ENCODE measurements around the gene PMM1. TPM values are rescaled to one million over a fixed set of nuclear protein-coding genes. Genes with fewer than 3 reads are reported as not detected.

PMM1 gene
- total and polyA plus RNA-seq, 2 of the 13 experiments (the other 11 are each of a cell fraction or from before 2014, with no cell fraction given) = 17.8 to 95.6 TPM

DNA sequence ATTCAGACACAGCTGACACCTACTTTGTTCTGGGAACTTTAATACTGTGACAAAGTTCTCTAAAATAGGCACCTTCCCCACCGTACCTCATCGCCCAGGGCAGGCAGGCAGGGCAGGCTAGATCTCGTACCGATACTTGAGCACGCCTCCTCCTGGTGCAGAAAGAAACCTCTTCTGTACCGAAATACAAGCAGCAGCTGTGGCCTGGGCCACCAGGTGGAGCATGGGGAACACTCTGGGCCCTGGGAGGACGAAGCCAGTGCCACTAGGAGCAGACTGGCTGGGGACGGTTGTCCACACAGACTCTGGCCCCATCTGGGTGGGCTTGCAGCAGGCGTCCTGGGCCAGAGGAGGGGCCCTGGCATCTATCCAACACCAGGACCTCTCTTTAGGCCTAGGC is 12.8 kb downstream of the PMM1 start (continued):
- TF ChIP-seq, protein P1, sequence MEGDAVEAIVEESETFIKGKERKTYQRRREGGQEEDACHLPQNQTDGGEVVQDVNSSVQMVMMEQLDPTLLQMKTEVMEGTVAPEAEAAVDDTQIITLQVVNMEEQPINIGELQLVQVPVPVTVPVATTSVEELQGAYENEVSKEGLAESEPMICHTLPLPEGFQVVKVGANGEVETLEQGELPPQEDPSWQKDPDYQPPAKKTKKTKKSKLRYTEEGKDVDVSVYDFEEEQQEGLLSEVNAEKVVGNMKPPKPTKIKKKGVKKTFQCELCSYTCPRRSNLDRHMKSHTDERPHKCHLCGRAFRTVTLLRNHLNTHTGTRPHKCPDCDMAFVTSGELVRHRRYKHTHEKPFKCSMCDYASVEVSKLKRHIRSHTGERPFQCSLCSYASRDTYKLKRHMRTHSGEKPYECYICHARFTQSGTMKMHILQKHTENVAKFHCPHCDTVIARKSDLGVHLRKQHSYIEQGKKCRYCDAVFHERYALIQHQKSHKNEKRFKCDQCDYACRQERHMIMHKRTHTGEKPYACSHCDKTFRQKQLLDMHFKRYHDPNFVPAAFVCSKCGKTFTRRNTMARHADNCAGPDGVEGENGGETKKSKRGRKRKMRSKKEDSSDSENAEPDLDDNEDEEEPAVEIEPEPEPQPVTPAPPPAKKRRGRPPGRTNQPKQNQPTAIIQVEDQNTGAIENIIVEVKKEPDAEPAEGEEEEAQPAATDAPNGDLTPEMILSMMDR (CRISPR knock-in tag; IDR thresholded peaks at IDR 0.05) = peak; percentile 95
- TF ChIP-seq HDAC1 (CRISPR knock-in tag; IDR thresholded peaks at IDR 0.05) = no peak
- TF ChIP-seq, protein P2, sequence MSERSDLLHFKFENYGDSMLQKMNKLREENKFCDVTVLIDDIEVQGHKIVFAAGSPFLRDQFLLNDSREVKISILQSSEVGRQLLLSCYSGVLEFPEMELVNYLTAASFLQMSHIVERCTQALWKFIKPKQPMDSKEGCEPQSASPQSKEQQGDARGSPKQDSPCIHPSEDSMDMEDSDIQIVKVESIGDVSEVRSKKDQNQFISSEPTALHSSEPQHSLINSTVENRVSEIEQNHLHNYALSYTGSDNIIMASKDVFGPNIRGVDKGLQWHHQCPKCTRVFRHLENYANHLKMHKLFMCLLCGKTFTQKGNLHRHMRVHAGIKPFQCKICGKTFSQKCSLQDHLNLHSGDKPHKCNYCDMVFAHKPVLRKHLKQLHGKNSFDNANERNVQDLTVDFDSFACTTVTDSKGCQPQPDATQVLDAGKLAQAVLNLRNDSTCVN (CRISPR knock-in tag; IDR thresholded peaks at IDR 0.05; ENCODE audit: borderline replicate concordance) = 0 out of 2 replicates have a peak, but pooled peaks have one; percentile 46
- TF ChIP-seq HOXD1 (CRISPR knock-in tag; IDR thresholded peaks at IDR 0.05) = no peak
- no peak for TF ChIP-seq KLF12 (CRISPR knock-in tag; IDR thresholded peaks at IDR 0.05; ENCODE audit: borderline replicate concordance)
- TF ChIP-seq, protein P3, sequence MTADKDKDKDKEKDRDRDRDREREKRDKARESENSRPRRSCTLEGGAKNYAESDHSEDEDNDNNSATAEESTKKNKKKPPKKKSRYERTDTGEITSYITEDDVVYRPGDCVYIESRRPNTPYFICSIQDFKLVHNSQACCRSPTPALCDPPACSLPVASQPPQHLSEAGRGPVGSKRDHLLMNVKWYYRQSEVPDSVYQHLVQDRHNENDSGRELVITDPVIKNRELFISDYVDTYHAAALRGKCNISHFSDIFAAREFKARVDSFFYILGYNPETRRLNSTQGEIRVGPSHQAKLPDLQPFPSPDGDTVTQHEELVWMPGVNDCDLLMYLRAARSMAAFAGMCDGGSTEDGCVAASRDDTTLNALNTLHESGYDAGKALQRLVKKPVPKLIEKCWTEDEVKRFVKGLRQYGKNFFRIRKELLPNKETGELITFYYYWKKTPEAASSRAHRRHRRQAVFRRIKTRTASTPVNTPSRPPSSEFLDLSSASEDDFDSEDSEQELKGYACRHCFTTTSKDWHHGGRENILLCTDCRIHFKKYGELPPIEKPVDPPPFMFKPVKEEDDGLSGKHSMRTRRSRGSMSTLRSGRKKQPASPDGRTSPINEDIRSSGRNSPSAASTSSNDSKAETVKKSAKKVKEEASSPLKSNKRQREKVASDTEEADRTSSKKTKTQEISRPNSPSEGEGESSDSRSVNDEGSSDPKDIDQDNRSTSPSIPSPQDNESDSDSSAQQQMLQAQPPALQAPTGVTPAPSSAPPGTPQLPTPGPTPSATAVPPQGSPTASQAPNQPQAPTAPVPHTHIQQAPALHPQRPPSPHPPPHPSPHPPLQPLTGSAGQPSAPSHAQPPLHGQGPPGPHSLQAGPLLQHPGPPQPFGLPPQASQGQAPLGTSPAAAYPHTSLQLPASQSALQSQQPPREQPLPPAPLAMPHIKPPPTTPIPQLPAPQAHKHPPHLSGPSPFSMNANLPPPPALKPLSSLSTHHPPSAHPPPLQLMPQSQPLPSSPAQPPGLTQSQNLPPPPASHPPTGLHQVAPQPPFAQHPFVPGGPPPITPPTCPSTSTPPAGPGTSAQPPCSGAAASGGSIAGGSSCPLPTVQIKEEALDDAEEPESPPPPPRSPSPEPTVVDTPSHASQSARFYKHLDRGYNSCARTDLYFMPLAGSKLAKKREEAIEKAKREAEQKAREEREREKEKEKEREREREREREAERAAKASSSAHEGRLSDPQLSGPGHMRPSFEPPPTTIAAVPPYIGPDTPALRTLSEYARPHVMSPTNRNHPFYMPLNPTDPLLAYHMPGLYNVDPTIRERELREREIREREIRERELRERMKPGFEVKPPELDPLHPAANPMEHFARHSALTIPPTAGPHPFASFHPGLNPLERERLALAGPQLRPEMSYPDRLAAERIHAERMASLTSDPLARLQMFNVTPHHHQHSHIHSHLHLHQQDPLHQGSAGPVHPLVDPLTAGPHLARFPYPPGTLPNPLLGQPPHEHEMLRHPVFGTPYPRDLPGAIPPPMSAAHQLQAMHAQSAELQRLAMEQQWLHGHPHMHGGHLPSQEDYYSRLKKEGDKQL (CRISPR knock-in tag; IDR thresholded peaks at IDR 0.05; ENCODE audit: low read depth) = no peak
- TF ChIP-seq TAF15 (IDR thresholded peaks at IDR 0.05; ENCODE audit: low read depth, low read length, poor library complexity, severe bottlenecking) = no peak
- TF ChIP-seq ZNF788 (CRISPR knock-in tag; IDR thresholded peaks at IDR 0.05; ENCODE audit: borderline replicate concordance) = peak; percentile 84; the same call in 1 of the 2 replicates
- TF ChIP-seq ZIK1 (CRISPR knock-in tag; IDR thresholded peaks at IDR 0.05; ENCODE audit: borderline replicate concordance, low read depth) = no peak
- TF ChIP-seq PHF20 (CRISPR knock-in tag; IDR thresholded peaks at IDR 0.05) = no peak
- TF ChIP-seq ZNF251 (CRISPR knock-in tag; IDR thresholded peaks at IDR 0.05) = no peak
- peak; percentile 32; the same call in 1 of the 2 replicates for TF ChIP-seq HDAC2 (CRISPR knock-in tag; IDR thresholded peaks at IDR 0.05)
- no peak for TF ChIP-seq SP1 (IDR thresholded peaks at IDR 0.05)
- TF ChIP-seq SP1 (CRISPR knock-in tag; IDR thresholded peaks at IDR 0.05) = peak; percentile 42; the same call in 1 of the 2 replicates
- TF ChIP-seq ZNF510 (CRISPR knock-in tag; IDR thresholded peaks at IDR 0.05; ENCODE audit: low read depth) = no peak
- TF ChIP-seq ZNF235 (CRISPR knock-in tag; IDR thresholded peaks at IDR 0.05; ENCODE audit: borderline replicate concordance) = no peak
- TF ChIP-seq, protein P4, sequence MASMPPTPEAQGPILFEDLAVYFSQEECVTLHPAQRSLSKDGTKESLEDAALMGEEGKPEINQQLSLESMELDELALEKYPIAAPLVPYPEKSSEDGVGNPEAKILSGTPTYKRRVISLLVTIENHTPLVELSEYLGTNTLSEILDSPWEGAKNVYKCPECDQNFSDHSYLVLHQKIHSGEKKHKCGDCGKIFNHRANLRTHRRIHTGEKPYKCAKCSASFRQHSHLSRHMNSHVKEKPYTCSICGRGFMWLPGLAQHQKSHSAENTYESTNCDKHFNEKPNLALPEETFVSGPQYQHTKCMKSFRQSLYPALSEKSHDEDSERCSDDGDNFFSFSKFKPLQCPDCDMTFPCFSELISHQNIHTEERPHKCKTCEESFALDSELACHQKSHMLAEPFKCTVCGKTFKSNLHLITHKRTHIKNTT (CRISPR knock-in tag; IDR thresholded peaks at IDR 0.05) = no peak
- no peak for TF ChIP-seq MED8 (CRISPR knock-in tag; IDR thresholded peaks at IDR 0.05; ENCODE audit: insufficient replicate concordance)
- peak; percentile 70; the same call in 1 of the 2 replicates for TF ChIP-seq SP4 (CRISPR knock-in tag; IDR thresholded peaks at IDR 0.05)
- TF ChIP-seq ZFP62 (CRISPR knock-in tag; IDR thresholded peaks at IDR 0.05) = no peak
- TF ChIP-seq HNF4A (CRISPR knock-in tag; IDR thresholded peaks at IDR 0.05) = peak; percentile 40

Measured in HepG2 (cell line).